ENCODE data around the gene ATP10B.

- TF ChIP-seq CTCF (optimal IDR thresholded peaks at IDR 0.05 in 1 of 3, IDR thresholded peaks at IDR 0.05 in 1 of 3, conservative IDR thresholded peaks at IDR 0.05 in 1 of 3; ENCODE audit: extremely low read depth in 1 of 3, insufficient read depth in 2 of 3, low read length in 3 of 3) (no peak), EZH2 (IDR thresholded peaks at IDR 0.05; ENCODE audit: low read length) (no peak)
Measured at GRCh38 chr5:160667160-160667559, 184.9 kb downstream of the ATP10B start.

All from keratinocyte (primary cell).